Ovary (tissue), 9 donors: Measurements from ENCODE around the gene HBQ1. TPM values are rescaled to one million over a fixed set of nuclear protein-coding genes. Genes with fewer than 3 reads are reported as not detected.

Source experiments
- DNase-seq, 5 donors: peaks; one replicate each; pipeline ENCODE4 v3.0.0-alpha.2; 2019 to 2020
- H3K27ac ChIP-seq, 2 donors: fragments of 200-600 bp; one replicate each; pipeline versions ENCODE4 v1.5.1 to v1.8.0; 2019 to 2022
- H3K27me3 ChIP-seq: fragments of 200-600 bp; one replicate; pipeline ENCODE4 v1.8.0; 2022
- H3K36me3 ChIP-seq: fragments of 200-600 bp; sonication (generic); one replicate; pipeline ENCODE4 v1.5.1; 2019
- H3K4me1 ChIP-seq: one replicate; pipeline ENCODE4 v1.8.1; 2013; ENCODE audit warnings: mild to moderate bottlenecking, moderate library complexity; ENCODE audit not compliant: insufficient read depth
- H3K4me3 ChIP-seq: fragments of 200-600 bp; sonication (generic); one replicate; pipeline ENCODE4 v1.5.1; 2017
- H3K9me3 ChIP-seq, 2 donors: fragments of 200-600 bp in 1 of 2; sonication (generic) in 1 of 2; one replicate each; pipeline versions ENCODE4 v1.5.1 to v1.8.1; 2013 to 2019; ENCODE audit warnings: mild to moderate bottlenecking in 1 of 2, moderate library complexity in 1 of 2
- CTCF ChIP-seq, 3 donors: fragments of 450-650 bp in 2 of 3; fragments of 200-600 bp in 1 of 3; IDR thresholded peaks; one replicate each; pipeline versions ENCODE4 v1.5.1 to v1.8.0; 2016 to 2022; ENCODE audit warnings: antibody characterized with exemption in 3 of 3, mild to moderate bottlenecking in 1 of 3
- EP300 ChIP-seq: sonication (generic); formaldehyde crosslinking; IDR thresholded peaks from one replicate; pipeline ENCODE4 v1.6.1; 2017; ENCODE audit warnings: antibody characterized with exemption
- POLR2A ChIP-seq: fragments of 450-650 bp; IDR thresholded peaks from one replicate; pipeline ENCODE4 v1.6.1; 2017; ENCODE audit warnings: antibody characterized with exemption, mild to moderate bottlenecking, moderate library complexity
- WGBS, 3 donors: extraction: QIAGEN DNeasy Blood & Tissue Kit in 1 of 3; methylation state at CpG; one replicate each; pipeline versions ENCODE4 v1.1.5 to v1.1.7; 2013 to 2017; 5-methylcytosine and 5-hydroxymethylcytosine counted together
- intact Hi-C, 4 donors: fragments of 100-400 bp; cut with DNase I; formaldehyde crosslinking; loops; one replicate each; pipeline versions ENCODE4 v1.11.0 to v1.15.1; 2022 to 2023
- polyA plus RNA-seq, 2 donors: library from polyadenylated mRNA; stranded (reverse); fragments of 200-250 nt in 1 of 2; fragments of 350-450 nt in 1 of 2; fragmentation: Illumina TruSeq in 1 of 2; extraction: RNeasy Lipid Tissue Mini Kit (QIAGEN cat#74804) in 1 of 2; gene quantifications; one replicate each; pipeline ENCODE4 v1.2.3, GENCODE V29; 2013 to 2014
- total RNA-seq, 7 donors: library from RNA; depleted of rRNA in 2 of 7; stranded (reverse); fragments of >200 nt in 2 of 7; fragmentation: NEBNext Ultra II Directional in 3 of 7; extraction: Animal tissue kit (Norgen Biotek cat#: 25700) in 3 of 7; gene quantifications; one replicate each; pipeline versions ENCODE4 v1.1.0 to v1.2.4, GENCODE V29; 2016 to 2023
- donor health status: DM: no; HTN: no; CAD: no; lungs with moderate emphysema.
- donor health status: DM: no; HTN: no; CAD: no.
- donor health status: Bipolar disorder and iron deficiency.
- donor health status: DM: yes; HTN: yes; CAD: no.
- donor health status: DM: no; HTN: no; CAD: no.
- donor health status: DM: yes; HTN: yes; CAD: no.

HBQ1 gene
- total and polyA plus RNA-seq, 9 donors = 0.29 TPM; not detected in 8

GRCh38 chr16:177981-178667 lies 2.1 kb upstream of the HBQ1 start:
- H3K36me3 ChIP-seq = no peaks in the 10 kb centered on the region
- intact Hi-C loops = no loop called here
- peaks cover 8% of the 10 kb centered on the region for H3K4me1 ChIP-seq
- H3K9me3 ChIP-seq = no peaks in the 10 kb centered on the region
- no peak overlapping the region for H3K4me3 ChIP-seq
- no peak for DNase-seq
- TF ChIP-seq POLR2A = no peak
- H3K27me3 ChIP-seq = peaks cover 2% of the 10 kb centered on the region
- WGBS, 3 donors = 69 to 76% (median 74%) methylated on average over 11 of the region's 11 CpGs
- H3K27ac ChIP-seq = no peak overlapping the region

- WGBS, 3 donors = 83 to 90% (median 86%) methylated on average over 11 of the region's 11 CpGs
- DNase-seq = no peak
- Histone ChIP-seq H3K4me1 (peaks cover 8% of the 10 kb centered on the region), H3K4me3 (no peak overlapping the region), H3K27ac (no peak overlapping the region), H3K9me3 (no peaks in the 10 kb centered on the region), H3K27me3 (peaks cover 2% of the 10 kb centered on the region), H3K36me3 (no peaks in the 10 kb centered on the region)
- no peak for TF ChIP-seq CTCF (IDR thresholded peaks at IDR 0.05)
- no peak for TF ChIP-seq POLR2A
- TF ChIP-seq EP300 = no peak
- intact Hi-C loops = no loop called here
These were observed 1.6 kb upstream of the HBQ1 start for GRCh38 chr16:178668-179015.

GRCh38 chr16:179211-180092 lies 807 bp upstream of the HBQ1 start:
- no peak for DNase-seq
- H3K9me3 ChIP-seq = no peaks in the 10 kb centered on the region
- no peak for TF ChIP-seq CTCF (IDR thresholded peaks at IDR 0.05)
- no peak for TF ChIP-seq EP300
- no peak for TF ChIP-seq POLR2A
- peaks cover 8% of the 10 kb centered on the region for H3K4me1 ChIP-seq
- H3K27me3 ChIP-seq = peaks cover 2% of the 10 kb centered on the region
- 73 to 79% (median 75%) methylated on average over 17 of the region's 17 CpGs for WGBS, 3 donors
- H3K36me3 ChIP-seq = no peaks in the 10 kb centered on the region
- H3K4me3 ChIP-seq = no peak overlapping the region
- intact Hi-C loops = loop anchor here in 2 of 4 donors (2.0 to 5.0 kb wide), 2 partner anchors 72 to 73 kb away; no protein-coding TSS in a partner anchor
- H3K27ac ChIP-seq = no peak overlapping the region

GRCh38 chr16:180681-181564 lies 664 bp downstream of the HBQ1 start:
- WGBS, 3 donors = 1% methylated on average over 62 to 89 of the region's 89 CpGs
- Histone ChIP-seq H3K27ac (no peak overlapping the region), H3K4me1 (peaks cover 8% of the 10 kb centered on the region), H3K36me3 (no peaks in the 10 kb centered on the region), H3K9me3 (no peaks in the 10 kb centered on the region), H3K27me3 (no peaks in the 10 kb centered on the region), H3K4me3 (peak overlapping the region; percentile 11)
- intact Hi-C loops = loop anchor here in 2 of 4 donors (2.0 to 5.0 kb wide), 2 partner anchors 74 kb away; no protein-coding TSS in a partner anchor
- peak; percentile 51 to 87 (median 74) for DNase-seq
- TF ChIP-seq POLR2A (no peak), CTCF (IDR thresholded peaks at IDR 0.05) (no peak), EP300 (no peak)
